ENCODE measurements around the gene SLC37A4. TPM values are rescaled to one million over a fixed set of nuclear protein-coding genes. Genes with fewer than 3 reads are reported as not detected.
A peak's percentile ranks its signal among the peaks of the same experiment; 100 is the strongest.
"Not testable (repeated sequence)": the region's sequence is repeated elsewhere in the genome, so short reads cannot be mapped to it uniquely, and the experiment has no call there.

SLC37A4 gene
- total RNA-seq, 1 donor from 2014 or later: 9.5 TPM

DNA sequence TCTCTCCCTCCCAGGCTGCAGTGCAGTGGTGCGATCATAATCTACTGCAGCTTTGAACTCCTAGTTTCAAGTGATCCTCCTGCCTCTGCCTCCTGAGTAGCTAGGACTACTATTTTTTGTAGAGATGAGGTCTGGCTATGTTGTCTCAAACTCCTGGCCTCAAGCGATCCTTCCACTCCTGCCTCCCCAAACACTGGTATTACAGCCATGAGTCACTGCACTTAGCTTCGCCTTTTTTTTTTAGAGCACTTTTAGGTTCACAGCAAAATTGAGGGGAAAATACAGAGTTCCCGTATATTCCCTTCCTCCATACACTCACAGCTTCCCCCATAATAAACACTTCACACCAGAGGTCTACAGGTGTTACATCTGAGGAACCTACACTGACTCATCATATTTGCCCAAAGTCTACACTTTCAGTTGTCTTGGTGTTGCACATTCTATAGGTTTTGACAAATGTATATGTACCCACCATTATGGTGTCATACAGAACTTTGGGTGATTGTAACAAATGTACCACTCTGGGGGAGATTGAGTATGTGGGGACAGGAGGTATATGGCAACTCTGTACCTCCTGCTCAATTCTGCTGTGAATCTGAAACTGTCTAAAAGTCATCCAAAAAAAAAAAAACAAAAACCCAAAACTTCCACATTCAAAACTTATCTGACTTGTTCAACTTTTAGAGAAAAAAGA lies 11.3 kb upstream of the SLC37A4 start:
- DNase-seq: no peak

DNA sequence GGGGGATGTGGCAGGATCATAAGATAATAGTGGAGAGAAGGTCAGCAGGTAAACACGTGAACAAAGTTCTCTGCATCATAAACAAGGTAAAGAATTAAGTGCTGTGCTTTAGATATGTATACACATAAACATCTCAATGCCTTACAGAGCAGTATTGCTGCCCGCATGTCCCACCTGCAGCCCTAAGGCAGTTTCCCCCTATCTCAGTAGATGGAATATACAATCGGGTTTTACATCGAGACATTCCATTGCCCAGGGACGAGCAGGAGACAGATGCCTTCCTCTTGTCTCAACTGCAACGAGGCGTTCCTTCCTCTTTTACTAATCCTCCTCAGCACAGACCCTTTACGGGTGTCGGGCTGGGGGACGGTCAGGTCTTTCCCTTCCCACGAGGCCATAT lies 8.8 kb upstream of the SLC37A4 start:
- DNase-seq: not testable (repeated sequence)

DNA sequence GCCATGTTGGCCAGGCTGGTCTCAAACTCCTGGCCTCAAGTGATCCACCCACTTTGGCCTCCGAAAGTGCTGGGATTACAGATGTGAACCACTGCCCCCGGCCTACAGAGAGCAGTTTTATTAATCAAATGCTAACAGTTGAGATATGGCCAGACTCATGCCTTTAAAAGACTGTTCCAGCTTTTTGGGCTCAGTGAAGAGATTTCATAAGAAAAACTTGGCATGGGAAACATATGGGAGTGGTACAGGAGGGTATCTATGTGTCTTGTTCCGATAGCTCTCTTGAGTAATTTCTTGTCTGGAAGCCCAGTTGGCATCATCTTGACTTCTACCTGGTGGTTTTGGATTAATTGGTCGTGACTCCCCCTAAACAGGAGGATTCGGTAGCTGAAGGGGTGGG lies 8.2 kb upstream of the SLC37A4 start:
- no peak for DNase-seq

DNA sequence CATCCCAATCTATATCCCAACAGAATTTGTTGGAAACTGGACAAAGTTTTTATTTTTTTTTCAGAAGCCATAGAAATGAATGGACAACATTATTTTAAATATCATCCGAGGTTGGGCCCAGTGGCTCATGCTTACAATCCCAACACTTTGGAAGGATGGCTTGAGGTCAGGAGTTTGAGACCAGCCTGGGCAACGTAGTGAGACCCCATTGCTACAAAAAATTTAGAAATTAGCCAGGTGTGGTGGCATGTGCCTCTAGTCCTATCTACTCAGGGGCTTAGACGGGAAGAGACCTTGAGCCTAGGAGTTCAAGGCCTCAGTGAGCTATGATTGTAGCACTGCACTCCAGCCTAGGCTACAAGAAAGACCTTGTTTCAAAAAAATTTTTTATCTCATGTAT lies 4.1 kb upstream of the SLC37A4 start:
- DNase-seq: no peak

DNA sequence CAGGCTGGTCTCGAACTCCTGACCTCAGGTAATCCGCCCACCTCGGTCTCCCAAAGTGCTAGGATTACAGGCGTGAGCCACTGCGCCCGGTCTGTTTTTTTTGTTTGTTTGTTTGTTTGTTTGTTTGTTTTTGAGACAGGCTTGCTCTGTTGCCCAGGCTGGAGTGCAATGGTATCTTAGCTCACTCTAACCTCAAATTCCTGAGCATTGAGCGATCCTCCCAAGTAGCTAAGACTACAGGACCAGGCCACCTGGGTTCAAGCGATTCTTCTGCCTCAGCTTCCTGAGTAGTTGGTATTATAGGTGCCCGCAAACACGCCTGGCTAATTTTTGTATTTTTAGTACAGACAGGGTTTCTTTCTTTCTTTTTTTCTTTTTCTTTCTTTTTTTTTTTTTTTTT lies 2.7 kb upstream of the SLC37A4 start:
- DNase-seq: not testable (repeated sequence)

DNA sequence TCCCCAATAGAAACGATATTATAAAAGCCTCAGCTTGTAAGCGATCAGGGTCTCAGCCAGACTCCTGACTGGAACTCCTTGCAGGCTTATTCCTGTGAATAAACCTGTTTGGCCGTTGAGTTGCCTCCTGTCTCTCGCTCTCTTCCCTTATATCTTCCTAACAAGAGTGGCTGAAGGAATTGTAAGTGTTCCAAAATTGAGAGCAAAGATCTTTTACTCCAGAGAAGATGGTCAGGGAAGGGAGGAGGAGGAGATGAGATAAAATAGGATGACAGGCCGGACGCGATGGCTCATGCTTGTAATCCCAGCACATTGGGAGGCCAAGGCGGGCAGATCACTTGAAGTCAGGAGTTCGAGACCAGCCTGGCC lies 1.2 kb upstream of the SLC37A4 start:
- no peak for DNase-seq

DNA sequence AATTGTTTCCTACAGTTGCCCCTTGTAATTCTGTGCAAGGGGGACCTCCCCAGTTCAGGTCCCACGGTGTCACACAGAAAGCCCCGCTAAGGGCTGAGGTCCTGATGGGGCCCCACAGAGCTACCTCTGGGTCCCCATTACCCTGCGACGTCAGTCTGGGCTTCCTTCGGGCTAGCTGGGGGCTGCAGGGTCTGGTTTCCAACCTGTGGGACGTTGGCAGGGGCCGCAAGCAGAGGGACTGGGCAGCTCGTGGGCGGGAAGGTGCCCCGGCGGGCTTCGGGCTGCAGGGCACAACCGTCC lies 698 bp downstream of the SLC37A4 start:
- no peak for DNase-seq

DNA sequence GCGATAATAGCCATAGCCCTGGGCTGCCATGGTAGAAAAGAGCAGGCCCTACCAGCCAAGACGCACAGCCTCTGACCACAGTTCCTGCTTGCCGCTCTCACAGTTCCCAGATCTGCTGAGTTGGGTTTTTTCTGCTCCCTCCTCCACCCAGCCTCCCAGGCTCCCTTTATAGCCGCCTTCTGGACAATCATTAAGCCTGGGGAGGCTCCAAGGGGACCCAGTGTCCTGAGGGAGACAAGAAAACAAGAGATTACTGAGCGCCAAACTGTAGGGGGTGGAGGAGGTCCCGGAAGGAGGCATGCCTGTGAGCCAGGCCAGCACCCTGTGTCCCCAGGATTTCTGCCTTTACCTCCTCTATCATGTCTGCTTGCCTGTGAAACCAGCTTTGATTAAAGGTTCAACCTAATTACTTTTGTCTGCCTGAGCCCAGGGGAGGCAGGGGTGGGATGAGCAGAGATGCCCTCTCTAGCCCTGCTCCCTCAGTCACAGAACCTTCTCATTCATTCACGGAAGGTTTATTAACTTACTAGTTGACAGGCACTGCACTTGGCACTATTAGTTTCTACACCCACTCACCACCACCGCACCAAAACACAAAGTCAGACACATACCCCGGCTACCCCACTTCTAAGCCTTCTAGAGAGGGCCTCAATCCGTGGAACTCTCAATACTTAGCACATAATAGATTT lies 1.2 kb downstream of the SLC37A4 start:
- no peak for DNase-seq

DNA sequence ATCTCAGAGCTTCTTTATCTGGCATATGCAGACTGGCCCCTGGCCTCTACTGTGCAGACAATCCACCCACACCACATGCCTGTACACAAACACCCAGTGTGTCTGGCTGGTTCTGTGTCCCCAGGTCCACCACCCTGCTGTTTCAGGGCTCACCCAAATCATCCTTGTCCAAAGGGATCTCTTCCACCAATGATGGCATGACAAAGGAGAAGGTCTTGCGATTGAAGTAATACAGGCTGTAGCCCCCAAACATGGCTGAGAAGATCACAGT lies 1.7 kb downstream of the SLC37A4 start:
- DNase-seq: no peak

DNA sequence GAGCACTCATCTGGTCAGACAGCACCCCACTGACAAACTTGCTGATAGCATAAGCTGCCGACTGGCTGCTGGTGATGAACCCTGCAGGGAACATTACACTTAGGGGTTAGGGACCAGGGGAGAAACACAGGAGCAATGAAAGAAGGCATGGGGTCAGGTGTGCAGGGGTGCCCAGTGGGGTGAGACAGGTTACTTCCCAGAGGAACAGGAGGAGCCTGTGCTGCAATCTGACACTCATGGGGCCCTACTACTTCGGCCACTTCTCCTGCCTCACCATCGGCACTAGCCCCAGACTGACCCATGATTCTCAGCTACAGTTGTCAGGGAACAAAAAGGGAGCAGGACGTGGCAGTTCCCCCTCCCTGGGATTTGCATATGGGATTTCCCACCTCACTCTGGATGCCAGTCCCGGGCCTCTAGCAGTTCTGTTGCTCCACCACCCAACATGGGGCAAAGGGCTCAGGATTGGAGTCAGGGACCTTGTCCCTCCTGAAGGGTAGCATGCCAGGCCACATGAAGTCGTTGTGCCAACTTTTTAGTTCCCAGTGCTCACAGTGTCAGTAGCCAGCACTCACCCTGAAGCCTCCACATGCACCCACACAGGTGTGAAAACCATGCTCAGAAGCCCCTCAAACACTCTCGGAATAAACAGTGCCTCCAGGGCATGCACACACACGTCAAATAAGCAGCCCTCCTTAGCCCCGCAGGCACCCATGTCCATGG lies 2.2 kb downstream of the SLC37A4 start:
- no peak for DNase-seq

DNA sequence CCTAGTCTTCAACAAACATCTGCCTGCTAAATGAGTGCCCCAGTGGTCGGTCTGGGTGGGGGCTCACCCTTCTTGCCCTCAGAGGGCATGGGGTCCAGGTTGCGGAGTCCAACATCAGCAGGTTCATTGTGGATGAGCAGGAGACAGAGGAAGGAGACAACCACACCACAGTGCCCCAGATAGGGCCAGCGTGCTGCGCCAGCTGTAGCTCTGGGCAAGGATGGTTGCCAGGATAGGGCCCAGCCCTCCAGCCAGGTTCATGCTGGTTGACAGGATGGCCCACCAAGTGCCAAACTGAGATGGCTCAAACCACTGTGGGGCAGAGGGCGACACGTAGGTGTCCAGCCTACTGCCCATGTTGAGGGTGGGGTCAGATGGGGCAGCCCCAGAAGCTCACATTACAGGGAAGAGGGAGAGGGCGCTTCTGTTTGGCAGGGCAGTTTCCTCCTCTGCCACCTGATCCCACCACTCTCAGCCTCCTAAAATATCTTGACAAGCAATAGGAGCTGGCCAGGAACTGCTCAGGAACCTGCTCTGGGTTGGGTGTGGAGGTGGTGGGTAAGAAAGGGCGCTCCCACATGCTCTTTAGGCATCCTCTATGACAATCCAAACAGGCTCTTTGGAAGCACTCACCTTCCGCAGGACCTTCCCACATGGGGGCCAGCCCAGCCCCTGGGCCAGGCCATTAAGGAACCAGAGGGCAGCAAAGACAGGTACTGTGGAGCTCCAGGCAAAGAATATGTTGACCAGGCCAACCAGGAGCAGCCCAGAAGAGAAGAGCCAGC lies 2.9 kb downstream of the SLC37A4 start:
- no peak for DNase-seq

DNA sequence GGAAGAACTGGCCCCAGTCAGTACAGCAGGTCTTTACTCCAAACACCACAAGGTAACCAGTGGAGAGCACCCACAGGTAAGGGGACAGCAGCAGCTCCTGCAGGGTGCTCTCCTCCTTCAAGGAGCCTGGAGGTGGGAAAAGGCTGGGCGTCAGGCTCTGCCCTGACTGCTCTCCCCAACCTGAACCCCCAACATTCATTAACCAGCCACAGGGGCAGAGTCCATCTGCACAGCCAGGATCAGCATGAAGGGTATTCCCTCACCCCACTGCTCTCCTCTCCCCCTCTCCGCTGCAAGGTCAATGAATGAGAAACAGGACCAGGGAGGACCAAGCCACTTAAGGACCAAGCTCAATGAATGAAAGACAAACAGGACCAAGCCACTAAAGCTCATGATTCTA lies 3.7 kb downstream of the SLC37A4 start:
- no peak for DNase-seq

DNA sequence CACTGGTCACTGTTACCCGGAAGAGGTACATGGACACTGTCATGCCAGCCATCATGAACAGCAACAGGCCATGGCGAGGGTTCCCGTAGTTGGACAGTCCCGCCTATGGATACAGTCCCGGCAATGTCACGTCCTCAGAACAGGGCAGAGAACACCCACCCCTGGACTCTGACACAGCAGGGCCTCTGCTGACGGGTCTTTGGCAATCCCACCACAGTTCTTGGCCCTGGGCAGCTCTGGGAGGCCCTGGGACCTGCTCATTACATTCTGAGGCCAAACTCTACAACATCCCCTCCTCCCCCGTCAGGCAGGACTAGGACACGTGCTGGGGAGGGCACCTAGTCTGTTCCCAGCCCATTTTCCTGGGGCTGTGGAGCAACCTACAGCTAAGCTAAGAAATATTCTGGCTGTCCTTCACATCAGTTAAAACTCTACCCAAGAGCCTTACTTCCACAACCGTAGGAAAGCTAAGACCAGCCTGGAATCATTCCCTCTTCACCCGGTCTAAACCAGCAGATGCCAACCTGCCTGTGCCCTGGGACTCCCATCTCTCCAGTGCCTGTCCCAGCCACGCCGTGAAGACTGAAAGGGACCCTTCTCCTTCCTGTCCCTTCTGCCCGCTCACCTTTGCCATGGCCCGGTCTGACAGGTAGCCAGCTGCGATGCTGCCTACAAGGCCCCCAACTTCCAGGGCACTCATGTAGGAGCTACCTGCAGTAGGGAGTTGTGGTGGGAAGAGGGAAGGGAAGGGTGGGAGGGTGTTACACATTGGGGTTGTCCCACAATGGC lies 4.5 kb downstream of the SLC37A4 start:
- DNase-seq: no peak

DNA sequence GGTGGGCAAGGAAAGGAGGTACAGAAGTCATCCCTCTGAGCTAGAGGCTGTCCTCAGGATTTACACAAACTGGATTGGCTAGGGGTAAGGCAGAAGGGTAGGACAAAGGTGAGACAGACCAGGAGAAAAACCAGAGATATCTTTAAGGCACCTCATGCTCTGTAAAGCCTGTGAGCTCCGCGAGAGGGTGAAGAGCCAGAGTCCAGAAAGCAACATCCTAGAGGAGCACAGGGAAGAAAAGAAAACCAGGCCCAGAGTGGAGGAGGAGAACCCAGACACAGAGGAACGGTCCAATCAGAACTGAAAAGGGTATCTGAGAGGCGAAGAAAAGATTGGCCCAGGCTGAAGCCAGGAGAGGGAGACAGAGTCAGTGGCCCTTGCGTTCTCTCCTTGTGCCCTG lies 5.1 kb downstream of the SLC37A4 start:
- DNase-seq: no peak

DNA sequence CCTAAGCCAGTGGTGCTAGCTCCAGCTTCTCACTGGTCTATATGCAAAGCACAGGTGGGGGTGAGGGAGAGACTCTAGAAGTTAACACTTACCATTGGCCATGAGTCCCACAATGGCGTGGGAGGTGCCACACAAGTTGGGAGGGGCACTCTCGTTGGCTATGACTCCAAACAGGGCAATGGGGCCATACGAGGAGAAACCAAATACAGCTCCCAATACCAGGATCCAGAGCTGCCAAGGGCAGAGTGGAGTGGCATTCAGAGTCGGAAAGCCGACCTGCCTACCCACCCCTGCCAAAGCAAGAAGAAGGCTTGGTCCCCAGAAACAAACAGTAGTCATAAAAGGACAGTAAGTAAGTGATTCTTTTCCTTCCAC lies 5.6 kb downstream of the SLC37A4 start:
- no peak for DNase-seq

DNA sequence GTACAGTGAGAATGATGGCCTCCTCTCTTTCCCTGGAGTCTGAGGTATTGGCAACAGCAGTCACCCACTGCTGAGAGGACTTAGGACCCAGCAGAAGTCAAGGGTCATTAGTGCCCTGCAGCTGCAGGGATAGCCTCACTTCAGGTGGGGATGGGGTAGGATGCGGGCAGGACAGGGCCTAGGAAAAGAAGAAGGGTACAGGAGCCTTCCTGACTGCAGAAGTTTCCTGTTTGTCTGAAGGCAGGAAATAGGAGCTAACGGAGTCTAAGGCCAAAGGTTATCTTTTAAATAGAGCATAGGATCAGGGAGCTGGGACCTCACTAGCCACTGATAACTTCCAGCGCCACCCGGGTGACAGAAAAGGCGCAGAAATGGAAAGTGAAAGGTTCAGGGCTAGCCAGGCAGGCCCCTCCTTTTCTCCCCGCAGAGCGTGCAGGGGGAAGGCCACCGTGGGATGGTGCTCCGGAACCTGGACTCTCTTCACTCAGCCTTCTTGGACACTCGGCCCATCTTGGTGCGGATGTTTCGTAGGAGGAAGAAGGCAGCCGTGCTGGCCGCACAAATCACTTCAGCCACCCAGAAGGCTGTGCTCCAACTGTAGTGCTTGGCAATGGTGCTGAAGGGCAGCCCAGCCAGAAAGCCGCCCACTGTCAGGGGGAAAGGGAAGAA lies 6.1 kb downstream of the SLC37A4 start:
- no peak for DNase-seq

DNA sequence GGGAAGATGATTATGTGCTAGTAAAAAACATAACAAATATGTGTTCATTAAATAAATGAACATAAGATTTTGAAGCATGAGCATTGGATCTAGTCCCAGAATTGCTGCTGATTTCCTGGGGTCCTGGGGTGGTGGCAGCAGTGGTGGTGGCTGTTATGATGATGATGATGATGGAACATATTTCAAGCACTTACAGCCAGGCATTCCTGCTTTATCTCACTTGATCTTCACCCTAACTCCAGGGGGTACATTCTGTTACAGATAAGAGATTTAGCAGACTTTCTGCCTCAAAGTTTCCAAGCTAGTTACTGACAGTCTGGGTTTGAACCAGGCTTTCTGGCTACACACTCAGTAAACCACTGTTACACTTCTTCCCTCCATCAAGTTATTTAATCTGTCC lies 6.9 kb downstream of the SLC37A4 start:
- DNase-seq: no peak

DNA sequence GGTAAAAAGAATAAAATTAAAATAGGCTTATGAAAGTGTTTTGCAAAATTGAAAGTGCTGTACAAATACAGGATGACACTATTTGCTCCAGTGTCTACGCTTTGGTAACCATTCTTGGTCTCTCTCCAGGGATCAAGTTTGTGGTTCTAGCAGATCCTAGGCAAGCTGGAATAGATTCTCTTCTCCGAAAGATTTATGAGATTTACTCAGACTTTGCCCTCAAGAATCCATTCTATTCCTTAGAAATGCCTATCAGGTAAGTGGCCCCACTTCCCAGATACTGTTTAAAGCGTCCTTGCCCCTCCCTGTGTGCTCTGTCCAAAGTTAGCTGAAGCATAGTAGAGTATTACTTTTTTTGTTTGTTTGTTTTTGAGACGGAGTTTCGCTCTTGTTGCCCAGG lies 9.0 kb downstream of the SLC37A4 start:
- no peak for DNase-seq

DNA sequence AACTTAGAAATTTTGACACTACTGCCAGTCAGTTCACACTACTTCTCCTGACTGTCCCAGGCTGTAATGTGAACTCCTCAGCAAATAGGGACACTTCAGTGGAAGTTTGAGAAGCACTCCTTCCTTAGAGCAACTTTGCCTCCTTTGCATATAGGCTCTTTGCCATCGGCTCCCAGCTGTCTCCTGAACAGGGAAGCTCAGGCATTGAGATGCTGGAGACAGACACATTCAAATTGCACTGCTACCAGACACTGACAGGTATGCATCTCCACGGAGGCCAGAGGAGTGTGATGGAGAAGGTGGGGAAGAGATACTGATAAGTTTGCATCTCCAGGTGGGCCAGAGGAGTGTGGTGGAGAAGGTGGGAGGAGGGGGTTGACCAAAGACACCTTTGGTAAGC lies 10.7 kb downstream of the SLC37A4 start:
- no peak for DNase-seq

DNA sequence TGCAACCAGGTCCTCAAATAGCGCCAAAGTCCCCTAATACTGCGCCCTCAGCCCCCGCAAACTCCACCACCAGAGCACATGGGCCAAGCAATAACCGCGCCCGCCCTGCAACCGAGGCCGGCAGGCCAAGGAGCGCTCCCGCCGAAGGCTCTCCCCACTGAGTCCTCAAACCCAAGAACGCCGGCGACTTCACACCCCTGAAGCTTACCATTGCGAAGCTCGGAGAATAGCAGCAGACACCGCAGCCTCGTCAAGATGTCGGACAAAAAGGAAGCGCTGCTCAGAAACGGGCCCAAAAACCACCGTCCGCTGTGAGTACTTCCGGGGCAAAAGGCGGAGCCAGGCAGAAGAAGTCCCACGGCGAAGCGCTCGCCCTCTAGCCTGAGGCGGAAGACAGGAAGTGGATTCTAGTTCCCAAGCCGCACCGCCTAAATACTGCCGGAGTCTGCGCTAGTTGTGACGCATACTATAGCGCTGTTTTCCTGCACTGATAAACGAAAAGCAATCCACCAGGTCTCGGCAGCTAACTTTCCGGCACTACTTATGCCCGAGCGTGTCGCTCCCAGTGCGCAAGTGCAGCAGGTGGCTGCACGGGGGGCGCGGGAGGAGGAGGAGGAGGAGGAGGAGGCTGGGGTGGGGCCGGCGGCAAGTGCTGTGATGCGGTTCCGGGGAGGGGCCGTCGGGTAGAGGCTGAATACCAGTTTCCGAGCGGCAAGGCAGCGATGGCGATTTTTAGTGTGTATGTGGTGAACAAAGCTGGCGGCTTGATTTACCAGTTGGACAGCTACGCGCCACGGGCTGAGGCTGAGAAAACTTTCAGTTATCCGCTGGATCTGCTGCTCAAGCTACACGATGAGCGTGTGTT lies 12.4 kb downstream of the SLC37A4 start, which contains the start of the genes RPS25 and TRAPPC4:
Gene RPS25 (minus strand): TSS at position 270 of the 865 bp plus-strand sequence. CDS start 59 bp downstream, at position 211.
Gene TRAPPC4 (plus strand): TSS at position 693 of the 865 bp plus-strand sequence. CDS start 30 bp downstream, at position 723.
- peak; percentile 96 for DNase-seq

DNA sequence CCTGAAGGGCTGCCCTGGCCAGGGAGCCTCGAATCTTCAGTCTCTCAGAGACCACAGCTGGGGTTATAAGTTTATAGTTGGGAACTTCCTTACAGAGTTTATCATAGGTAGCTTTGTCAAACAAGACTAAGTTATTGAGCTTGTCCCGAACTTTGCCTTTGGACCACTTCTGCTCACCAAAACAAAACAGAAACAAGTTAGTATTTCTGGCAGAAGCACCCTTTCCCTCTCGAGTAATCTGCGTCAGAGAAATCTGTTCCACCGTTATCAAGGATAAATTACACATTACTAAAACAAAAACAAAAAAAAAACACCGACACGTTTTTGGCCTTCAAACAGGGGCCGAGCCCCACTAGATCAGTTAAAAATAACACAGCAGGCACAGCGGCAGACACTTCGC lies 13.3 kb downstream of the SLC37A4 start:
- not testable (repeated sequence) for DNase-seq

All from occipital lobe (tissue), 2 donors.